Jurkat, Clone E6-1 (cell line): Measurements from ENCODE around the gene FGFBP2. TPM values are rescaled to one million over a fixed set of nuclear protein-coding genes. Genes with fewer than 3 reads are reported as not detected.

Source experiments
- DNase-seq: peaks from one replicate; pipeline ENCODE4 v3.0.0-alpha.2; 2011; ENCODE audit warnings: low read depth, low spot score
- H3K4me3 ChIP-seq: 2 replicates; pipeline ENCODE4 v1.5.1; 2011; ENCODE audit warnings: mild to moderate bottlenecking, low read length, control low read depth, moderate library complexity
- polyA plus RNA-seq: library from polyadenylated mRNA; unstranded; fragments of >200 nt; gene quantifications from one replicate; pipeline ENCODE4 v1.2.1, GENCODE V29; 2012; ENCODE audit warnings: missing spikeins; ENCODE audit not compliant: insufficient read length, insufficient read depth

FGFBP2 gene
- not detected for polyA plus RNA-seq

GRCh38 chr4:15963001-15963451 is at the start of gene FGFBP2:
FGFBP2 (minus strand) TSS chr4:15963175; CDS start chr4:15963129, 46 bp downstream.
- DNase-seq, result peak; percentile 68
- H3K4me3 ChIP-seq, result no peak within 1 kb of the TSS

DNA sequence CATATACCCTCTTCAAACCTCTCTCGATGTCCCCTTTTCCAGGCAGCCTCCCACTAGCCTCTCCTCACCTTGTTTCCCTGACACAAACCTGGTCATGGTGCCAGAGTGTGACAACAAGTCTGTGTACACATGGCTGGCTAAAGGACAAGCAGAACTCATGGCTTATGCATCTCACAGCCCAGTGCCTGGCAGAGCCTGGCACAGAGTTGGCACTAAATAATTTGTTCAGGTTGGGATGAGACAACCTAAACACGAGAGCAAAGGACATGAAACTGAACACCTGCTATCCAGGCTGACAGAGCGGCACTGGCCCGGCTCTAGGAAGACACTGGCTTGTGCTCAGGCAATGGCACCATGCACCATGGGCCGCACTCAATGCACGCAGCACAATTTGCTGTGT is 48.2 kb upstream of the FGFBP2 start:
- H3K4me3 ChIP-seq, result no peak overlapping the region
- no peak for DNase-seq

- H3K4me3 ChIP-seq, result no peak overlapping the region
Measured at GRCh38 chr4:16009153-16009552, 46.2 kb upstream of the FGFBP2 start.

GRCh38 chr4:16007471-16008095 is 44.6 kb upstream of the FGFBP2 start:
- H3K4me3 ChIP-seq, result no peak overlapping the region
- no peak for DNase-seq

More at GRCh38 chr4:16009153-16009552, 46.2 kb upstream of the FGFBP2 start:
- no peak for DNase-seq

DNA sequence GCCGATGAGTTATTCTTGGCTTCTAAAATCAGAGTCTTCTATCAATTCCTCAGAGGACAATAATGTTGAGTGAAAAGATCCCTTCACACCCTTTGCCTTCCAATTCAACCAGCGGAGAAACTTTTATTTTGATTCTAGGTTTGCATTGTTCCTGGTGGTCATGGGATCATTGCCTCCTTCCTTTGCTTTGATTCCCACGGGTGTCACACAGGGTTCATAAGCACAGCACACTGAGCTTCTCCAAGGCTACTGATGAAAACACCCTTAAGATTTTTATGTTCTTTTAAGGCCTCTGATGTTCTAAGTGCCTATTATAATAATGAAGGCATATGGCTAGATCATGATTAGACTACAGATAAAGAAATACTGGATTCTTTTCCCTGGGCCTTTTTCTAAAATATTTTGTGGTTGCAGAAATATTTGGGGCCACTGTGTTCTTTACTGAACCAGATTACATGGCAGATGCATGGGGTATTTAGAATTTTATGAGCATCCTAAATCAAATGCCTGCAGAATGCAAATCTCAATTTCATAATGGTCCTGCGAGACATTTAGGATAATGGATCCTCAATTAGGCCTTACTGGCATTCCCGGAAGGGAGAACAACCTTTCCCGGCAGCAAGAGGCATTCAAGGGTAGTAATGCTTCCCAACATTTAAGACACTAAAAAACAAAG is 43.9 kb upstream of the FGFBP2 start:
- DNase-seq, result no peak
- H3K4me3 ChIP-seq, result no peak overlapping the region

DNA sequence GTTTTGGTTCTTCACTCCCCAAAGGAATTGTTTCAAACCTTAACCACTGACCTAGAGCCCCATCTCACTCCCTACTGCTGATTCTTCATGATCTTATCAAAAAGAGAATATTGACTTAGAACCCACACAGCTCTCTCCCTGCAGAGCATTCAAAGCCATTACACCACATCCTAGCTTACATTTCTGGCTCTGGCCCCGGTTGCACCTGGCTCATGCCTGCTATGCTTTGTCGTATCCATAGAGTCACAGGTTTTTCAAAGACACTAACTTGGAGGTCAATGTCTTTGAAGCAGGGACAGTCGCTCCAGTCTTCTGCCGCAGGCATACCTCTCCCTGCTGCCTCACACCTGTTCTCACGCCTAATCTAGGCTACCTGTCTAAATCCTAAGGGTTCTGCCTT is 42.7 kb upstream of the FGFBP2 start:
- no peak overlapping the region for H3K4me3 ChIP-seq
- peak; percentile 56 for DNase-seq

DNA sequence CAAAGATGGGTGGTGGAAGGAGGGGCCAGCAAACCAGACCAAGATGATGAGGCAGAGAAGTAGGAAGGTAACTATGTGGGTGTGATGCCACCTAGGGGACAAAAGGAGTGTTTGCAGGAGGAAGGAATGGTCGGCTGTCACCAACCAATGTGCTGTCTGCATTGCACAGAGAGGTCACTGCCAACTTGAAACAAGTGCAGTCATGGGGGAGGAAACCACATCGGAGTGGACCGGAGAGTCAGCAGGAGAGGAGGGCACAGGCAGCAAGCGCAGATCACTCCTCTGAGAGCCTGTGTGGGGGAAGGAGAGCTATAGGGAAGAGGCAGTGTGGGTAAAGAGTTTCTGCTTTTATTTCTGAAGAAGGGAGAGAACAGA is 38.5 kb upstream of the FGFBP2 start:
- DNase-seq, result peak; percentile 57
- H3K4me3 ChIP-seq, result no peak overlapping the region

DNA sequence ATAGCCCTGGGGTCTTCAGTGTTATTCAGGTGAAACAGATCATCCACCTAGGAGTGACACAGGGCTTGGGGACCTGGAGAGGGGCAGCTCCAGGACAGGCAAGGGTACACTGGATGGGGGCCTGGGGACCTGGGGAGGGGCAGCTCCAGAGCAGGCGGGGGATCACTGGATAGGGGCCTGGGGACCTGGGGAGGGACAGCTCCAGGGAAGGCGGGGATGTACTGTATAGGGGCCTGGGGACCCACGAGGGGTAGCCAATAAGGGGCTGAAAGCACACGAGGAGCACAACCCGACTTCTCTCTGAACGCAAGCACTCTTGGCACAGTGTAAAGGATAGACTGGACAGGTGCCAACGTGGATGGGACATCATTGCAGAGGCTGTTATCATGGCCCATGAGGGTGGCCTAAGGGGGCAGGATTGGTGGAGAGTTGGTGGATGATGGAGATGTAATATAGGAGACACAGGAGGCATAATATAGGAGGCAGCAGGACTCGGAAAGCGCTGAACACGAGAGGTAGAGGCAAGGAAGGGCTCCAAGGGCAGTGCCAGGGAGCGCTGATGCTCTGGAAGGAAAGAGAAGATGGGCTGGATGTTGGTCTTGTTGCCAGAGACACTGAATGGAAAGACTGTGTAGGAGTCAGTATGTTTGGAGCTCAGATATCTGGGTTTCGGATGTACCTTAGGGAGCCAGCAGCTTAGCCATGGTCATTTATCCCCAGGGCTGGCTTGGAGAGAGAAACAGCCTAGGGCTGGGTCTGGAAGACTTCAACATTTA is 37.9 kb upstream of the FGFBP2 start:
- H3K4me3 ChIP-seq, result no peak overlapping the region
- DNase-seq, result no peak

DNA sequence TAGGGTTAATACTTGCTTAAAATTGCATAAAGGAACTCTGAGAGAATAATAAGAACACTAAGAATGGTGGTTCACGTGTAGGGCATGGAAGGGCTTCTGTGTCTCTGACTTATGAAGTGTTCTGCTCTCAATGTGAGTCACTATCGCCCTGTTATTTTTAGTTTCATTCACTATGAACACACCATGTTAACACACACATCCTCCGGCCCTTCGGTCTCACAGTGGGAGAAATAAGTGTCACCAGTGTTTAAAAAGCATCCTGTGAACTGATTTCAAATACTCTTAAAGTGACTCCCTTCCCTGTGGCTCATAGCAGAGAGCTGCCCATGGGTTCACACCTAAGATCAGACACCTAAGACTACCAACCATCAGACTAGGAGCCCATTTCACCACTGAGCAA is 33.8 kb upstream of the FGFBP2 start:
- H3K4me3 ChIP-seq, result no peak overlapping the region
- DNase-seq, result no peak

- H3K4me3 ChIP-seq, result no peak overlapping the region
- no peak for DNase-seq
Measured at GRCh38 chr4:15995826-15996225, 32.9 kb upstream of the FGFBP2 start.

DNA sequence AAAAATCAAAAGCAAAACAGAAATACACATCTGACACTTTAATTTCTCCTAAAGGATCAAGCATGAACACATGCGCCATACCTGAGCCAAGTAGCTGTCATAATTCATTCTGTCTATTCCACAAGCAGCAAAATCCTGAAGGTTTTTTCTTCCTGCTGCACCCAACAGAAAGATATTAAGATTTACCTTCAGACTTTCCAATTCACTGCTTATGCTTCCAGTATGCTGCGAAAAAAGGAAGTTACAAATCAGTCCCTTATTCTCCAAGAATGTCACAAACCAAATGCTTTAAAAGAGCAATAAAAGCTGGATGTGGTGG is 29.2 kb upstream of the FGFBP2 start:
- no peak overlapping the region for H3K4me3 ChIP-seq
- DNase-seq, result no peak

DNA sequence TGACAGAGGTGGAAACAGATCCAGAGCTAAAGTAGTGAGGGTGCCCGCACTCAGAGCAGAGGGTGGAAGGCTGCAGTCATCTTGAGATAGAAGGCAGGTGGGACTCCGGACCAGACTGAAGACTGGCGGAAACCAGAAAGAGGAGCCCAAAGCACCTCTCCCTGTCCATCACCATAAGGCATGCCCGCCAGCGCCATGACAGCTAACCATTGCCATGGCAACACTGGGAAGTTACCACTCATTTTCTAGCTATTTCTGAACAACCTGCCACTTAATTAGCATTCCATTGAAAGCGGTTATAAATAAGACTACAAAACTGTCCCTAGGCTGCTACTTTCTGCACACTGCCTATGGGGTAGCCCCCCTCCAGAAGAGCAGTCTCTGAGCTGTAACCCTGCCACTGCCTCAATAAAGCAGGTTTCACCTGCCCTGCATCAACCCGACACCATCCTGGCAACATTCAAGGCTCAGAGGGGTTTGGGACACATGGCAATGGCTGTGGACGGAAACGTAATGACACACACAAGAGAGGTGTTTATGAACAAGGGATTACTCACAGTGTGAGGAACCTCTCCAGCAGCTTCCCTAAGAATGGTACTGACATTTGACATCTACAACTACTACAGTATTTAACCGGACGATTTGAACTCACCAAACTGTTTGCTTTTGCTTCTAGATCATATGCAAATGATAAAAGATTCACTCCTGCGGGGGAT is 27.8 kb upstream of the FGFBP2 start:
- DNase-seq, result no peak

DNA sequence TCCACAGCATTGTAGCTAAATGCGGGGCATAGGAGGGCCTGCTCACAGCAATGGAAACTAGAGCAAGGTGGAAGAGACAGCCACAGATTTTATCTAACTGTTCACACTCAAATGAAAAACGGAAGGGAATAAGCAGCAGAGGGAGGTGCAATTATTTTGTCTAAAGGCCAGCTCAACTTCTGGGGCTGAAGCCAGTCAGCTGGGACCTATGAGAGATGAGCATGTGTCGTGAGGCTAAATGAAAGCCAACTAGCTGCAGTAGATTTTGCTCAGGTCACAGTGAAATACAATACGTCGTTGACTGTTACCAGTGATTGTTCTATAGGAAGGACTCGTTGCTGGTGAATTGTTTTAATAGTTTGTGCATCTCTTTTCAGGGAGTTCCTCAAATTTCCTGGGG is 26.4 kb upstream of the FGFBP2 start:
- no peak for DNase-seq
- H3K4me3 ChIP-seq, result no peak overlapping the region

More for the DNA sequence above, 27.8 kb upstream of the FGFBP2 start:
- no peak overlapping the region for H3K4me3 ChIP-seq

GRCh38 chr4:15988222-15988621 is 25.2 kb upstream of the FGFBP2 start:
- DNase-seq, result peak; percentile 48
- no peak overlapping the region for H3K4me3 ChIP-seq

GRCh38 chr4:15986907-15987306 is 23.9 kb upstream of the FGFBP2 start:
- DNase-seq, result no peak
- no peak overlapping the region for H3K4me3 ChIP-seq

GRCh38 chr4:15983610-15984009 is 20.6 kb upstream of the FGFBP2 start:
- no peak for DNase-seq

DNA sequence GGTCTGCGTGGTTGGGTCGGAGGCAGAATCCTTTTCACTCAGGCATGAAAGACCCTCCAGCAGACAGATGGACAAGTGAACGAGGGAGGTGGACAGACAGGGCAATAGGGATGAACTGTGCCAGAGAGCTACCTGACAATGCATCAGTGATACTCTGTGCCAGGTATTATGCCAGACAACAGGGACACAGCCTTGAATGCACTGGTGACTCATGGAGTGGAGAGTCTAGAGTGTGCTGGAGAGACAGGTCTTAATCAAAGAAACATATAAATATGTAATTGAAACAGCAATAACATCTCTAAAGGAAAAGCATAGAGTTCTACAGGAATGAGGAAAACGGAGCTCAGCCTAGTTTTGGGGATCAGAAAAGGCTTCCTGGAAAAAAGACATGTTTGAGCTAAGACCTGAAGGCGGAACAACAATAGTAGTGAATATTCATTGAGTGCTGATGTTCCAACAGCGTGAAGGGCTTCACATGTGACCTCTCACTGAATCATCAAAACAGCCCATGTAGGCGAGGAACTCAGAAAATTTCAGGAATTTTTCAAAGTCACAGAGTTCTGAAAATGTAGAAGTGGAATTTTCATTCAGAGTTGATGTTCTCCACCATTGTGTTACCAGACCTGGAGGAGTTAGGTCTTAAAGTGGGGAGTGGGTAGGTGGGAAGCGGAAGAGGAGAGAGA is 20.0 kb upstream of the FGFBP2 start:
- H3K4me3 ChIP-seq, result no peak overlapping the region
- DNase-seq, result no peak

More at GRCh38 chr4:15983610-15984009, 20.6 kb upstream of the FGFBP2 start:
- H3K4me3 ChIP-seq, result no peak overlapping the region

DNA sequence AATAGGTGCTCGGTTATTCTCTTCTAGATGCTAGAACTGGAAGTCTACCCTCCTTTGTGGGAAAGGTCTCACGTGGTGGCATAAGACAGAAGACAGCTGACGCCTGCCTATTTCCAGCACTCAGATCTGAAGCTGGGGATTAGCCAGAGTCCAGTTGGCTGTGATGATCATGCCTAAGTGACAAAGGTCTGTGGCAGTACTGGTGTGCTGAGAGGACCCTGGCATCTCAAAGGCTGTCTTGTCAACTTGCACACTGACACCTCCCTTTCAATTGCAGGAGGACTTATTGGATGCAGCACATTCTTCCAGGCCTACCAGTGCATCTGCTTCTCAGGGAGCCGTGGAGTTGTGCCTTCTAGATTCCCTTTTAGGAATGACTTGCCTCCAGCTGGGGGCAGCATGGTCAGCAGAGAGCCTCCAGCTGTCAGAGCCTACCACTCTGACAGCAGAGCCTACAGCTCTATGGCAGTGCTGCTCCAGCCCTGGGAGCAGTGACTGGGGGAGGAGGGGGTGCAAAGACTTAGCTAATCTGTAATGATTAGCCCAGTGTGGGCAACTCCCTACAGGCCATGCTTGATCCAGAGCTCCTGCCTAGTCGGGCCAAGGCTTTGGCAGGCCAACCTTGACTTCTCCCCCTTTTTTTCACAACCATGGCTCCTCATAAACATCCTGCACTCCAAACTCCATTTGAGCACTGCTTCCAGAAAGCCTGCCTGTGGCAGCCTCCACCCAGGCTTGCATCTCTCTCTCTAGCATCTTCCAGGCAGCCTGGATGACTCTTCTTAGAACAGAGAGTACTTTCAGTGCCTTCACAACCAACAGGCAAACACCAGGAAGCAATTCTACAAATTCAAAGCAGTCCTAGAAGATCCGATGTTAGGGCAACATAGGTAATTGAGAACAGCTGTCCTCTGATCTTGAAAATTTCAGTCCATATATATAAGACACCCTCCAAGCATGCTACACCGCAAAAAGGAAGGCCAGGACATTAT is 13.8 kb upstream of the FGFBP2 start:
- no peak overlapping the region for H3K4me3 ChIP-seq
- DNase-seq, result no peak
